GM19438 (cell line): Measurements from ENCODE around the gene ZCWPW2.

ENCODE experiments used
- ATAC-seq: cut with Tn5 transposase; IDR thresholded peaks from one replicate; pipeline ENCODE4 v1.9.1; 2021; ENCODE audit warnings: low read depth; ENCODE audit not compliant: unreplicated experiment

ZCWPW2 gene

GRCh38 chr3:28569357-28569756, 220.8 kb downstream of the ZCWPW2 start:
- ATAC-seq = no peak

- ATAC-seq = no peak
Measured at GRCh38 chr3:28574036-28574435, 225.5 kb downstream of the ZCWPW2 start.

GRCh38 chr3:28575100-28575745, 226.7 kb downstream of the ZCWPW2 start:
- no peak for ATAC-seq
